ENCODE data around the gene ATG2A. TPM values are rescaled to one million over a fixed set of nuclear protein-coding genes. Genes with fewer than 3 reads are reported as not detected.

ATG2A gene
- total RNA-seq, 1 donor from 2014 or later = 20.9 TPM

DNA sequence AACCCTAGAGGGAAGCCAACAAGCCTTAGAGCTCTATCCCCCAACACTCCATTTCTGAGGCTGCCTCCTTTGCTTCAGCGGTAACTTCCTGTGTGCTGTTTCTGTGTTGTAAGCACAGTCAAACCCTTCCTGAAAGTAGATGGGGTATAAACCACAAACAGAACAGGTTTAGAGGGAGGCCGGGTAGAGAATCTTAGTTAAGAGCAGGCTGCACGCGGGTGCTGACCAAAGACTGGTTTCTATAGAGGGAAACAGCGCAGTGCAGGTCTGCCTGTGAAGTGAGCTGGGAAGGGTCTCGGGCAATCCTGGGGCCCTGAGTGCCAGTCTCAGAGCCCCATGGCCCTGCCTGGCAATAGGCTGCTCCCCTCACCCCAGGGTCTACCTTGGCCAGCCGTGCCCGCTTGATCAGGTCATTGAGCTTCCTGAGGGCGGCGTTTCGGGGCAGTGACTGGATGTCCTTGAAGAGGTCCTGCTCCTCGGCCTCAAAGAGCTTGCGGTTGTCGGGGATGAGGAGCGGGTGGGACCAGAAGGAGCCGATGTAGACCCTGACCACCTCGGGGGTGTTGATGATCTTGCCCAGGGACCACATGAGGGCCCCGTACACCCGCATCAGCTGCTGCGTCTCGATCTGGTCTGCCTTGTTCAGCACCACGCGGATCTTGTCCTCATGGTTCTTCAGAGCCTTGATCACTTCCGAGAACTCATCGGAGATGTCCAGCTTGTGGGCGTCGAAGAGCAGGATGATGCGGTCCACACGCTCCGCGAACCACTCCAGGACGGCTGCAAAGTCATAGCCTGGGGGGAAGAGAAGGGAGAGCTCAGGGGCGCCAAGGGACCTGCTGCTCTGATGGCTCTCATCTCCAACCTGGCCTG lies 57.2 kb downstream of the ATG2A start:
- intact Hi-C loops (cut with micrococcal nuclease) = loop anchor here (1.0 to 5.0 kb wide), 2 partner anchors 19 to 47 kb away; partner anchors contain the start of genes EHD1 and MEN1

DNA sequence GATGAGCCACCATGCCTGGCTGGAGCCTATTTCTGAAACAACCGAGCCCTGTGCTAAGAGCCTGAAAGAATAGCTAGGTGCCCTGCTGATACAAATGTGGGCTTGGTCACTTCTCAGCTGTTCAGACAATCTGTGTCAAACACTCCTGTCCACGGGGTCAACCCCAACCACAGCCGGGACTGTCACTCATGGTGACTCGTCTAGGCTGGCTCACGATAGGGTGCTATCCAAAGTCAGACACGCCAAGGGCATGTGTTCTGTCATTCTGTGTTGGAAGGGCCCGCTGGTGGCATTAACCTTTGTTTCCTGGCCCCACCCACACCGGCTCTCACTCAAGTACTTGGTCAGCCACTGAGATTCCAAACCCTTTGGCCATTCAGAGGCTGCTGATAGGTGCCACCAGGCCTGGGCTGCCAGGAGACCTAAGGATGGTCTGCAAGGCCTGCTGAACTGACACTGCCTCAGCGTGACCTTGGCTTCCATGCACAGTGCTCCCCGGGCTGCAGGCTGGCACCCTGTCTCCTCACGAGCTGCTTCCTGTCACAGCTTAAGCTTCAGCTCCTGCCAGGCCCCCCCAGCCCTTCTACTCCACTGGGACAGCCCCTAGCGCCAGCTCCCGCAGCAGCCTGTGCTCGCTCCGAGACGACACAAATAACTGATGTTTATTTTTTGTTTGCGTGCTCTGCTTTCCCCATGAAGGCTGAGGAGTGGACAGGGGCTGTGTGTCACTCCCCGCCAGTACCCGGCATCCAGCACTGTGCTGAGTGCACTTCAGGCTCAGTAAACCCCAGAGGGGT lies 58.3 kb downstream of the ATG2A start:
- intact Hi-C loops (cut with micrococcal nuclease) = loop anchor here (1.0 to 5.0 kb wide), 2 partner anchors 20 to 46 kb away; partner anchors contain the start of genes EHD1 and MEN1

DNA sequence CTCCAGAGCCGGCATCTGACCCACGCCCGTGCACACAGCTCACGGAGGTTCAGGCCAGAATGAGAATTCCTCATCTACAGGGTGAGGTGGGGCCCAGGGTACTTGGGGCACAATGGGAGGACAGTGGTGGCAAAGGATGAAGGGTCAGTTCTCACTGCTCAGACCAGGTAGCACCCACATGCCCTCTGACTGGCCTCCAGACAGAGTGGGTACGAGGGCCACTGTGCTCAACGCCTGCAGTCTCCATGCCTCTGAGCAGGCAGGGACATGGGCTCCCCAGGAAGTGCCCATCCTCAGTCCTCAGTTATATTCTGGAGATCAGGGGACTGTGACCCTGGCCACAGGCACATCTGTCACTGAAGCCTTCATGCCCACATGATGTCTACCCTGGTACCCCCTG lies 59.5 kb downstream of the ATG2A start:
- intact Hi-C loops (cut with micrococcal nuclease) = loop anchor here (5.0 kb wide), 1 partner anchor 45 kb away; the partner anchor contains the start of gene MEN1

DNA sequence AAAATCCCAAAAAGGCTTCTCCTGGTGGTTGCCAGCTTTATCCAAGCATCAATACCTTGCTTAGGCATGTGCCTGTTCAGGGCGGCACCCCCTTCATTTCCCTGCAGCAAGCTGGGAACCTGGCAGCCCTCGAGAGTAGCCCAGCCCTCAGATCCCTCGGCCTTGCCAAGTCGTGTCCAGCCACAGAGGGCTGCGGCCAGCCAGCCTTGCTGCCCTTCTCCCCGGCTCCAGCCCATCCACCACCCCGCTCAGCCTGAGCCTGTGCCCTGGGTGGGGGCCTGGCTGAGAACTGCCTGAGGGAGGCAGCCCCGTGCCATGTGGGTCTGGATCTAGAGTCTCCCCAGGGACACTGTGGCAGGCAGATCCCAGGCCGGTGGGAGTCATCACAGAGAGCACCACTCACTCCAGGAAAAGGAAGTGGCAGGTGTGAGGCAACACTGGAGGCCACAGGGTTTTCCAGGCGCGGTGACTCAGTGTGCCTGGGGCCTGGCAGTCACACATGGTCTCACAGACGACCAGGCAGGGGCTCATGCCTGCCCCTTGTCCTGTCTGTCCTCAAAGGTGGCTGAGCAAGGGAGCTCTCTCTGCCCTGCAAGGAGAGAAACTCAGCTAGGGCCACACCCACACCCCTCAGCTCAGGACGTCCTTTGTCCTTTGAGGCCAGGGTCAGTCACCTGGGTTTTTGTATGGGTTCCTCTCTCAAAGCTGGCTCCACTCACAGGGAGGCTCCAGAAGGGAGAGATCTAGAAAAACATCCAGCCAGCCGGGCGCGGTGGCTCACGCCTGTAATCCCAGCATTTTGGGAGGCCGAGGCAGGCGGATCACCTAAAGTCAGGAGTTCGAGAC lies 60.4 kb downstream of the ATG2A start:
- intact Hi-C loops (cut with micrococcal nuclease) = loop anchor here (5.0 kb wide), 1 partner anchor 44 kb away; the partner anchor contains the start of gene MEN1

DNA sequence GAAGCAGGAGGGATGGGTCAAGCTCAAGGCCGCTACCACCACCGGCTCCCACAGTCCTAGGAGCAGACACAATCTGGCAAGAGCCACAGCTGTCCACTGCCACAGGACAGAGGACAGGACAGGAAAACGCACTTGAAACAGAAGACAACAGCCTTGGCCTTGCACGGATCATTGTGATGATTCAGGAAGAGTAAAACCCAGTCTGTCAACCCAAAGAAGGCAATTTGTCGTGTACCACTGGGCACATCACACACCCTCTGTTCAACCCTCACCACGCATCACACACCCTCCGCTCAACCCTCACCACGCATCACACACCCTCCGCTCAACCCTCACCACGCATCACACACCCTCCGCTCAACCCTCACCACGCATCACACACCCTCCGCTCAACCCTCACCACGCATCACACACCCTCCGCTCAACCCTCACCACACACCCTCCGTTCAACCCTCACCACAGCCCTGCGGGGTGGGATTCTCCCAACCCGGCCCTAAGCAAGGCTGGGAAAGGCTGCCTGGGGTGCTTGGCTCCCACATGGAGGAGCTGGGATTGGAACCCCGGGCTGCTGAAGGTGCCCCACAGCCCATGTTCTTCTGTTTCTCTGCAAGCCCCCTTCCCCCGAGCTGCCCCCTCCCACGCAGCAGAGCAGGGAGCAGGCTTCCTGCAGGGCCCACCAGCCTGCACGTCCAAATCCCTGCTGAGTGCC lies 61.3 kb downstream of the ATG2A start:
- intact Hi-C loops (cut with micrococcal nuclease) = loop anchor here (5.0 kb wide), 1 partner anchor 43 kb away; the partner anchor contains the start of gene MEN1

DNA sequence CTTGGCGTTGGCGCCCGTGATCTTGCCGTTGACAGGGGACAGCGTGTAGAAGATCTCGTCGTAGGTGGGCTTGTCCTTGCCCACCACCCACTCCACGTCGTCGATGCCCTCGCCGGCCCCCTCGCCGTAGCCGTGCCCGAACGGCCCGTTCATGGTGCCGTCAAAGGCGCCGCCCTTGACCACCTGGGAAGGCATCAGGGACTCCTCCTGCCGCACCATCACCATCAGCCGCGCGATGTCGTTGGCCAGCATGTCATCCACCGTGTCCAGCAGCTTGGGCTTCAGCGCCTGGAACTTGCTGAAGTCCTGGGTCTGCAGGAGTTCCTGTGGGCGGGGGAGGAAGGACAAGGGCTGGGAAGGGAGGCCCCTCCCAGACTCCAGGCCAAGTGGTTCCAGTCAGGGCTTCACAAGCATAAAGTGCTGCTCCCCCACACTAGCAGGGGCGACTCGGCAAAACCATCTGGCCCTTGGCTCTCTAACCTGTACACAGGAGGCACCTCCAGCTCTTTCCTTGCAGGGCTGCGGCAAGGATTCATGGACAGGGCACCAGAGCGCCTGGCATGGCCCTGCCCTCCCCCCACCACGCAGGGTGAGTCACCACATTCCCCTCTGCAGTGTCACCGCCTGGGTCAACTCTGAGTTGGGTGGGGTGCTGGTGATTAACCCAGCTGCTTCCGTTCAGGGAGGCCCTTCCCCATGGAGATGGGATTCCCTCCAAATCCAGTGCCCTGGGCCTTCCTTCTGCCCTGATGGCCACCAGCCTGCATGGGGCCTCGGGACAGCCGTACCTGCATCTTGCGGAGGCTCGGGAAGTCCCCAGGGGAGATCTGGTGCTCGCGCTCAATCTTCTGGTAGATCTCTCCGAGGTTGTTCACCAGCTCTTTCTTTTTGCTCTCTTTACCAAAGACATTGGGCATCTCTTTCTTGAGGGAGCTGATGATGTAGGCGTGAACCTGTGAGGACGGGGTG lies 62.2 kb downstream of the ATG2A start:
- intact Hi-C loops (cut with micrococcal nuclease) = loop anchor here (5.0 kb wide), 1 partner anchor 43 kb away; the partner anchor contains the start of gene MEN1

DNA sequence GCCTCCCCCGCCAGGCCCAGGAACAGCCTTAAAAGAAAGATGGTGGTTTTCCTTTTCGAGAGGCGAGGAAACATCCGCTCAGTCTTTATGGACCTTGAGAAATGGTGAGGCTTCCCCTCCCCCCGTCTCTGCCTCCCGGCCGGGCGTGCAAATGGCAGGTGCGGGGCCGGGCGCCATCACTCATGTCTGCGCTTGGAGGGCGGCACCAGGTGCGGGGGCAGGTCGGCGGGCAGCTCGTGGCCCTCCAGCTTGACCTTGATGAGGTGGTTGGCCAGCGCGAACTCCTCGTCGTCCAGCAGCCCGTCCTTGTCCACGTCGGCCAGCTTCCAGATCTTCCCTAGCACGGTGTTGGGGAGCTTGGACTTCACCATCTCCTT lies 62.9 kb downstream of the ATG2A start:
- intact Hi-C loops (cut with micrococcal nuclease) = no loop called here

DNA sequence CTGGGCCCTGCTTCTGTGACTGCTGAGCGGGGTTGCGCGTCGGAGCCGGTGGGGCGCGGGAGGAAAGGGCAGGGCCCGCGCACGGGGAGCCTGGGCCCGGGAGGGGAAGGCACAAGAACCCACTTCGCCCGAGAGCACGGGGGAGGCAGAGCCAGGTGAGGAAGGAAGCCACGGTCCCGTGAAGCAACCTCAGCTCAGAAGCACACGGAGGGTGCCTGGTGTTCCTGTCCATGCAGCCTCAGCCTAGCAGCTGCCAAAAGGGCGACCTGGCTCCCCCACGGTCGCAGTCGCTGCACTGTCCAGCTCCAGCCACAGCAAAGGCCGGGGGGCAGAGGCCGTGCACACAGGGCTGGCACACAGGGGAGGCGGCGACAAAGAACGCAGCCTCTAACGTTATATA lies 63.3 kb downstream of the ATG2A start:
- intact Hi-C loops (cut with micrococcal nuclease) = no loop called here

DNA sequence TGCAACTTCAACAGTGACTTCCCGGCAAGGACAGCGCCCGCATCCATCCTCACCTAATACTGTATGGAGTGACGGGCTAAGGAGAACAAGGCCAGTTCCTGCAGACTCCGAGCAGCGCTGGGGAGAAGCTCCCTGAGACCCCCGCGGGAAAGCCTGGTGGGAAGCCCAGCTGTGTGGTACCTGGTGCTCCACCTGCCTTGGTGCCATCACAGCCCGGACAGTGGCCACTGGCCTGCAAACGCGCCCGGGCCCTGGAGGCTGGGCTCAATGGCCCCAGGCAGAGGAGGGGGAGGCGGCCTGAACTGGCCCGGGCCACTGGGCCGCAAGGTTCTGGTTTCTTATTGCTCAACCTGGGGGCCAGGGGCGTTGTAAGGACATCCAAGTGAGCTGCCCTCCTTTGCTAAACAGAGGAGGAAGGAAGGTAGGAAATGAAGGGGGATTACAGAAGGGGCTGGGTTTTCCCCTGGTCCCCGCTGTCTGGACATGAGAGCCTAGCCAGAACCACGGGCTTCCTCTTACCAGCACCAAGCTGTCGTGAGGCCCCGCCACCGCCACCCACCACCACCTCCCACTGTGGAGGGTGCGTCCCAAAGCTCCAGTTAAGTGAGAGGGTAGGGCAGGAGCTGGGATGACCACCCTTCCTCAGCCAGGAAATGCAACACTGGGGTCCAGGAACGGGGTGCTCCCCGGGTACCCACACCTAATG lies 64.1 kb downstream of the ATG2A start:
- intact Hi-C loops (cut with micrococcal nuclease) = no loop called here

DNA sequence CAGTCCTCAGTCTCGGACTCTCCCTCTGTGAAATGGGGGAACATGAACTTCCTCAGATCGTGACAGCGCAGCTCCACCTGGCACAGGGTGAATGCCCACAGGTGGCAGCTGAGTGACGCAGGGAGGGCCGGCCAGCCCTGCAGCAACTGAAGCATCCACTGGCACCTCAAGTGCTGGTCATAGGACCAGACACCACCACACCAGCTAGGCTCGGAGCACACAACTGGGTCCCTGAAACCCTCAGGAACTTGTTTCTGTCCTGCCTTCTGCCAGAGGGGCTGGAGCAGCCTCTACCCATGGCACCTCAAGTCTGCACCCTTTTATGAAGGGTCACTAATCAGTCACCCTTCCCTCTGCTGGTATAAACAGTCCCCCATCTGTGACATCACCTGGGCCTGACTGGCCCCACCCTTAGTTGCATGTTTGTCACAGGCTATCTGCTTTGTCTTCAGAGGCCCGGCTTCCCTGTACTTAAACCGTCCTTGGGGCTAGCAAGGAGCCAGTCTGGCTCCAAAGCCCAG lies 65.1 kb downstream of the ATG2A start:
- intact Hi-C loops (cut with micrococcal nuclease) = no loop called here

DNA sequence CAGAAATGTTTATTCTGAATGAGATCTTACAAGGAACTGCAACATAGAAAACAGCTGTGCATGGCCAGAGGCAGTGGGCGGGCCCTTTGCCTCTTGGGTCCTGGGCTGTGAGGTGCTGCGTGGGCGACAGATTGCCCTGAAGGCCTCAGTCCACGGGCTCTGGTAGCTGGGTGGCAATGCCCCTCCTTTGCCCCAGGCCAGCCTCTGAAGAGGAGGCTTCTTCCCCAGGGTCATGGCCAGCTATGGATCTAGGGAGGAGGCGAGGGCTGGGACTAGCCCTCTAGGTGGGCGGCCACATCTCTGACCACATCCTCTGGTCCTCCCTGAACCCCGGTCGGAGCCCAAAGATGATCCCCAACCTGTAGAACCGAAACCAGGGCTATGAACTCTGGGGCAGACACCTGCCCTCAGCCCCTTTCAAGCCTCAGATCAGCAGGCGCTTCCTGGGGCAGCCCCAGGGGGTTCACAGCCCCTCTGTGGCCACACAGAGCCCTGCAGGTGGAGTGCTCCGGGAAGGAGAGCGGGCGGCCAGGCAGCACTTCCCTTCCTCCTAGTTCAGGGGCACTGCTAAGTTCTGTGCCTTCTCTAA lies 65.9 kb downstream of the ATG2A start:
- intact Hi-C loops (cut with micrococcal nuclease) = no loop called here

DNA sequence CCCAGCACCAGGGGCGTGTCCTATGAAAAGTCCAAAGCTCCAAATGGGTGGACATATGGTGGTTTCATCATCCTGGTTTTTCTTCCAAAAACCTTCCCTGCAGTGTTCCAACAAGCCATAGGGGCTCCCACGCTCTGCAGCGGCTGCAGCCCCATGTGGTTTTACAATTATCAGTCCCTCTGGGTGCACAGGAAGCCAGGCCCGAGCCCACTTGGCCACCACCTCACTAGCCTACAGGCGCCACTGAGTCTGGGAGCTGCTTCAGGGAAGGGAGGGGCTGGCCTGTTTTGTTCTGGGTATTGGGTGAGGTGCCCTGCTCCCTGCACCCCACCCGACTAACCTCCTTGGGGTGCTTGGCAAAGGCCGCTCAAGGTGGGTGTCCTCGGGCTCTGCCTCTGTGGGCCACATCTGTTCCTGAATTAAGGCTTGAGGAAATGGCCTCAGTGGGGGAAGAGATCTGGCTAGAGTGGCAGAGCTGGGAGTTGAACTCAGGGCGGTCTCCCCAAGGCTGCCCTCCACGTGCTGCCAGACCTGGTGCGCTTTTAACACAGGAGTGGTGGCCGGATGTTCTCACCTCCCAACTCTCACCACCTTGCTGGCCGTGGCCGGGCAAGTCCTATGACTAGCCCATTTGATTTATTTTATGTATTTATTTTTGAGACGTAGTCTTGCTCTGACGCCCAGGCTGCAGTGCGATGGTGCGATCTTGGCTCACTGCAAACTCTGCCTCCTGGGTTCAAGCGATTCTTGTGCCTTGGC lies 67.2 kb downstream of the ATG2A start:
- intact Hi-C loops (cut with micrococcal nuclease) = loop anchor here (5.0 kb wide), 1 partner anchor 163 kb away; the partner anchor contains the start of gene ARL2

DNA sequence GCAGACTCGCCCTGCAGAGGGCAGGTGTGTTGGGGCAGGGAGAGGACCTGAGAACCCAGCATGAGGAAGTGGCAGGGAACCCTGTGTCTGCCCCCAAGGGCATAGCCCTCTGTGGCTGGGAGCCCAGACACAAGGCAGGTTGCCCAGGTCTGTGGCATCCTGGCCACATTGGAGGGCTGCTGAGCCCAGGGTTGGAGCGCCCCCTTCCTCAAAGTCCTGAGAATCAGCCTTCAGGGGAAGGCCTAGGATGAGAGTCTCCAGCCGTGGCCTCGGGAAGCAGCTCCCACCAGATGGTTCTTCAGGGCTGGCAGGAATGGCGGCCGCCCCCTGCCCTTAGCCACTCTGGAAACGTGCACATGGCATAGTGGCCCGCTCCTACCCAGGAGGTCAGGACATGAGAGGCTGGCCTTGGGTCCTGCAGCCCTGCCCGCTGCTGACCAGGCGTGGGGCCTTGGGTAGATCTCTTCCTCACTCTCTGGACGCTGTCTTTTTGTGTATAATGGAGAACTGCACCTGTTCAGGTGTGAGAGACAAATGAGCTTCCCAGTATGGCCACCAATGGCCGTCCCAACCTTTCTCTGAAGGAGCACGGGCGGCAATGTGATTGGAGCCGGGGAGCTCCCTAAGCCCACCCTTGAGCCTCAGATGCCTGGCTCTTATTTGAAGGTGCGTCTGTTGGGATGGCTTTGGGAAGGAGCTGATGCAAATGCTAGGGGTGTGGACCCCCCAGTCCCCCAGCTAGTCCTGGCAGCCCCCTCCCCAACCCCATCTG lies 68.0 kb downstream of the ATG2A start:
- intact Hi-C loops (cut with micrococcal nuclease) = loop anchor here (5.0 kb wide), 1 partner anchor 163 kb away; the partner anchor contains the start of gene ARL2

DNA sequence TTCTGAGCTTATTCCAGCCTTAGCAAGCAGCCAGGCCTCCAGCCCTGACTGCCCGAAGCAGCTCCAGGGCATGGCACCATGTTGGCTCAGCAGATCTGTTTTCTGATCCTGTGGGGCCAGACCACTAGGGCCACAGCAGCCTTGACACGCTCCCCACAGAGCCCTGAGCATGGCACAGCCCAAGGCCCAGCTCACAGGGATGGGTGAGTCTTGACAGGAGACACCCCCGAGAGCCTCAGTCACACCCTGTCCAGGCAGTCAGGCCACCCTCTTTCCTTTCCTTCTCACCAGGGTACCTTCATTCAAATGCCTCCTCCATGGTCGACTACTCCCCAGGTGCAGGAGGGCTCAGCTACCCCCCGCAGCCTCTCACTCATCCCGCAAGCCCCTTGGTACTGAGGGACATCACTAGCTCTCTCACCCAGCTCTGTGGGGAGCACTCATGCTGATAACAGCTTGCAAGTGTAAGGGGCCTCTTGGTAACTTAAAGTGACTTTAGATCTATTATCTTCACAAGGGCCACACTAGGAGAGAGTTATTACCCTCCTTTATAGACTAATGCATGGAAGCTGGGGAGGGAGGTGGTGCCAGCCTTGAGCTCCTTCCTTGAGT lies 68.7 kb downstream of the ATG2A start:
- intact Hi-C loops (cut with micrococcal nuclease) = loop anchor here (5.0 kb wide), 1 partner anchor 164 kb away; the partner anchor contains the start of gene ARL2

DNA sequence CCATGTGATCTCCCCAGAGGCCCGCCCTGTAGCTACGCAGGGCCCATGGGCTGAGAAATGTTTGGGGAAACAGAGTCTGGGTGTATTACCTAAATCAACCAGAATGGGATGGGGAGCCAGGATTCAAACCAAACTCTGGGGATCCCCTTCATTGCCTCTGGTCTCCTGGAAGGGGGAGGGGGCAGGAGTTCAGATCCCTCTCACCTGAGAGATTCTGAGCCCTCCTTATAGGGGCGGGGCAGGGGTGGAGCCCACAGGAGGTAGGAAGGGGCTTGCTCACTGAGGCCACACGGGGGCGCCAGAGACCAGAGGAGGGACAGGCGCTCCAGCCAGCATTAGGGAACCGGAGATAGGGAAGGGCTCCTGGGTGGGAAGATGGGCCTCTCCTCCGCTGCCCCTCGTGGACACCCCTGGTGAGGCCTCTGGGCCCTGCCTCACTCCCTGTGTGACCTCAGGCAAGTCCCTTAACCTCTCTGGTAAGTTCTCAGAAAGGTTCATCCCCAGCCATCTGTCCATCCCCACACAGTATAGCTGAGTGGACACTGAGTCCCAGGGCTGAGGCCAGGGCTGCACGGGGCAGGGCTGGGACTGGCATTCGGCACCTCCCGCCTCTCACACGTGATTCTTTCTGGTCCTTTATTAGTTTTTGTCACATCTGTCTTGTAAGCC lies 69.9 kb downstream of the ATG2A start:
- intact Hi-C loops (cut with micrococcal nuclease) = loop anchor here (1.0 to 5.0 kb wide), 5 partner anchors 41 to 270 kb away; partner anchors contain the start of genes ARL2, ATG2A and ZNHIT2

Data from T-helper 2 cell treated with Interferon-gamma antibody and Interleukin-4, amounts not matched to agents 100 ng/mL and 5 ng/mL, for 36 hours (primary cell).